HEK293 (cell line): ENCODE results near the gene CLIP4.

Experiments
- CTCF ChIA-PET: fragments of 350-600 bp; formaldehyde crosslinking; extraction: SDS; loops from one replicate; lab custom pipeline; 2021; ENCODE audit warnings: antibody characterized with exemption; lab: Yijun Ruan, JAX
- POLR2A ChIA-PET: fragments of 300-600 bp; formaldehyde crosslinking; extraction: SDS; loops from one replicate; lab custom pipeline; 2020; ENCODE audit warnings: antibody characterized with exemption, inconsistent platforms; lab: Yijun Ruan, JAX
- H3K27ac ChIP-seq: fragments of 200-500 bp; sonication (Bioruptor generic); 2 replicates; pipeline ENCODE4 v1.5.1; 2014; ENCODE audit warnings: low read depth, low read length, control low read depth, inconsistent platforms; ENCODE audit errors: extremely low read depth
- H3K36me3 ChIP-seq, 2 experiments: fragments of 200-500 bp in 1 of 2; sonication (Bioruptor generic) in 1 of 2; 1 replicate in 1 of 2; 2 replicates in 1 of 2; pipeline ENCODE4 v1.5.1; 2014 to 2017; ENCODE audit warnings: inconsistent platforms in 2 of 2, low read length in 2 of 2; ENCODE audit not compliant: control insufficient read depth in 2 of 2, insufficient read depth in 1 of 2
- H3K4me1 ChIP-seq: fragments of 200-500 bp; sonication (Bioruptor generic); 2 replicates; pipeline ENCODE4 v1.5.1; 2014; ENCODE audit warnings: mild to moderate bottlenecking, low read length, inconsistent platforms; ENCODE audit not compliant: control insufficient read depth, insufficient read depth
- H3K4me3 ChIP-seq: 2 replicates; pipeline ENCODE4 v1.5.1; 2011; ENCODE audit warnings: low read depth, mild to moderate bottlenecking, control low read depth, low read length, moderate library complexity
- H3K9me3 ChIP-seq: fragments of 200-500 bp; sonication (Bioruptor generic); 2 replicates; pipeline ENCODE4 v1.5.1; 2014; ENCODE audit warnings: low read depth, low read length, inconsistent platforms; ENCODE audit not compliant: control insufficient read depth, insufficient read depth
- EGR2 ChIP-seq: fragments of 450-650 bp; formaldehyde crosslinking; IDR thresholded peaks from 2 replicates; pipeline ENCODE4 v1.5.1; 2016; ENCODE audit warnings: low read depth, missing biosample characterization, missing genetic modification characterization
- KLF17 ChIP-seq: fragments of 450-650 bp; formaldehyde crosslinking; IDR thresholded peaks from 2 replicates; pipeline ENCODE4 v1.5.1; 2016; ENCODE audit warnings: missing biosample characterization, missing genetic modification characterization
- KLF7 ChIP-seq: fragments of 450-650 bp; formaldehyde crosslinking; IDR thresholded peaks from 2 replicates; pipeline ENCODE4 v1.5.1; 2016; ENCODE audit warnings: missing biosample characterization, missing genetic modification characterization, borderline replicate concordance
- KLF8 ChIP-seq: fragments of 450-650 bp; formaldehyde crosslinking; IDR thresholded peaks from 2 replicates; pipeline ENCODE4 v1.5.1; 2016; ENCODE audit warnings: missing biosample characterization, missing genetic modification characterization
- MEIS1 ChIP-seq: sonication (generic); formaldehyde crosslinking; IDR thresholded peaks from 2 replicates; pipeline ENCODE4 v1.8.1; 2022; ENCODE audit warnings: missing genetic modification reagents, mild to moderate bottlenecking, borderline replicate concordance
- MZF1 ChIP-seq: fragments of 450-650 bp; formaldehyde crosslinking; IDR thresholded peaks from 2 replicates; pipeline ENCODE4 v1.5.1; 2017; ENCODE audit warnings: missing biosample characterization, missing genetic modification characterization, borderline replicate concordance
- PRDM2 ChIP-seq: fragments of 450-650 bp; formaldehyde crosslinking; IDR thresholded peaks from 2 replicates; pipeline ENCODE4 v1.5.1; 2016; ENCODE audit warnings: missing biosample characterization, missing genetic modification characterization, borderline replicate concordance
- REST ChIP-seq: fragments of 450-650 bp; formaldehyde crosslinking; IDR thresholded peaks from 2 replicates; pipeline ENCODE4 v1.5.1; 2016; ENCODE audit warnings: missing biosample characterization, missing genetic modification characterization
- YY2 ChIP-seq: fragments of 450-650 bp; formaldehyde crosslinking; IDR thresholded peaks from 2 replicates; pipeline ENCODE4 v1.5.1; 2016; ENCODE audit warnings: missing biosample characterization, missing genetic modification characterization
- ZBTB20 ChIP-seq: fragments of 450-650 bp; formaldehyde crosslinking; IDR thresholded peaks from 2 replicates; pipeline ENCODE4 v1.5.1; 2016; ENCODE audit warnings: missing biosample characterization, missing genetic modification characterization
- ZBTB21 ChIP-seq: fragments of 450-650 bp; formaldehyde crosslinking; IDR thresholded peaks from 2 replicates; pipeline ENCODE4 v1.5.1; 2017; ENCODE audit warnings: missing biosample characterization, missing genetic modification characterization
- ZIC2 ChIP-seq: fragments of 450-650 bp; formaldehyde crosslinking; IDR thresholded peaks from 2 replicates; pipeline ENCODE4 v1.5.1; 2016; ENCODE audit warnings: missing biosample characterization, missing genetic modification characterization
- ZNF155 ChIP-seq: fragments of 450-650 bp; formaldehyde crosslinking; IDR thresholded peaks from 2 replicates; pipeline ENCODE4 v1.5.1; 2016; ENCODE audit warnings: missing biosample characterization, missing genetic modification characterization
- ZNF175 ChIP-seq: fragments of 450-650 bp; formaldehyde crosslinking; IDR thresholded peaks from 2 replicates; pipeline ENCODE4 v1.5.1; 2016; ENCODE audit warnings: missing biosample characterization, missing genetic modification characterization
- ZNF341 ChIP-seq: fragments of 450-650 bp; formaldehyde crosslinking; IDR thresholded peaks from 2 replicates; pipeline ENCODE4; 2016; ENCODE audit warnings: low read depth, missing biosample characterization, missing genetic modification characterization
- ZNF529 ChIP-seq: fragments of 450-650 bp; formaldehyde crosslinking; IDR thresholded peaks from 2 replicates; pipeline ENCODE4 v1.5.1; 2017; ENCODE audit warnings: missing genetic modification characterization, missing biosample characterization; ENCODE audit not compliant: insufficient replicate concordance
- ZNF580 ChIP-seq: fragments of 450-650 bp; formaldehyde crosslinking; IDR thresholded peaks from 2 replicates; pipeline ENCODE4 v1.5.1; 2016; ENCODE audit warnings: missing biosample characterization, missing genetic modification characterization
- ZNF623 ChIP-seq: fragments of 450-650 bp; formaldehyde crosslinking; IDR thresholded peaks from 2 replicates; pipeline ENCODE4 v1.5.1; 2016; ENCODE audit warnings: missing biosample characterization, missing genetic modification characterization
- ZNF629 ChIP-seq: fragments of 450-650 bp; formaldehyde crosslinking; IDR thresholded peaks from 2 replicates; pipeline ENCODE4 v1.5.1; 2017; ENCODE audit warnings: missing biosample characterization, missing genetic modification characterization
- ZNF664 ChIP-seq: fragments of 450-650 bp; formaldehyde crosslinking; IDR thresholded peaks from 2 replicates; pipeline ENCODE4 v1.5.1; 2016; ENCODE audit warnings: missing biosample characterization, missing genetic modification characterization
- ZSCAN4 ChIP-seq: fragments of 450-650 bp; formaldehyde crosslinking; IDR thresholded peaks from 2 replicates; pipeline ENCODE4 v1.5.1; 2017; ENCODE audit warnings: missing biosample characterization, missing genetic modification characterization

Gene CLIP4

GRCh38 chr2:29072971-29073725, 42.1 kb upstream of the CLIP4 start (continued):
- TF ChIP-seq PRDM2 (tag by site-specific recombination) (no peak), REST (tag by site-specific recombination) (no peak), ZSCAN4 (tag by site-specific recombination) (no peak), MZF1 (tag by site-specific recombination) (no peak)

GRCh38 chr2:29073933-29074332, 41.3 kb upstream of the CLIP4 start:
- POLR2A ChIA-PET: no interaction called here
- CTCF ChIA-PET: interaction anchor here (0.7 kb wide), 1 partner anchor 1049 kb away, joined by 3 read pairs; no protein-coding TSS in a partner anchor

More at GRCh38 chr2:29073933-29074332, 41.3 kb upstream of the CLIP4 start:
- no peaks in the 10 kb centered on the region for H3K36me3 ChIP-seq
- H3K9me3 ChIP-seq: no peaks in the 10 kb centered on the region
- no peaks in the 10 kb centered on the region for H3K4me1 ChIP-seq
- H3K27ac ChIP-seq: no peak overlapping the region
- no peak overlapping the region for H3K4me3 ChIP-seq
- TF ChIP-seq KLF17 (tag by site-specific recombination) (no peak), YY2 (tag by site-specific recombination) (no peak), KLF7 (tag by site-specific recombination) (no peak), ZBTB21 (tag by site-specific recombination) (no peak), MEIS1 (CRISPR knock-in tag) (no peak), ZNF155 (tag by site-specific recombination) (no peak), ZNF629 (tag by site-specific recombination) (no peak), ZNF341 (tag by site-specific recombination) (no peak), ZNF664 (tag by site-specific recombination) (no peak), ZNF529 (tag by site-specific recombination) (no peak), ZBTB20 (tag by site-specific recombination) (no peak), ZNF623 (no peak), EGR2 (no peak), ZNF175 (tag by site-specific recombination) (no peak), ZIC2 (tag by site-specific recombination) (no peak), KLF8 (tag by site-specific recombination) (no peak), ZNF580 (no peak)
